ENCODE measurements around the gene ADGRL3.

- no peak for TF ChIP-seq CTCF (conservative IDR thresholded peaks at IDR 0.05)
- no peak for TF ChIP-seq ZFX (IDR thresholded peaks at IDR 0.05)
These were observed 2.7 kb downstream of the ADGRL3 start for GRCh38 chr4:61202638-61203435.
